ENCODE measurements around the gene HAUS8. TPM values are rescaled to one million over a fixed set of nuclear protein-coding genes. Genes with fewer than 3 reads are reported as not detected.
"Not testable (repeated sequence)": the region's sequence is repeated elsewhere in the genome, so short reads cannot be mapped to it uniquely, and the experiment has no call there.

Gene HAUS8
- total RNA-seq, 1 experiment from 2014 or later = 19.1 TPM

DNA sequence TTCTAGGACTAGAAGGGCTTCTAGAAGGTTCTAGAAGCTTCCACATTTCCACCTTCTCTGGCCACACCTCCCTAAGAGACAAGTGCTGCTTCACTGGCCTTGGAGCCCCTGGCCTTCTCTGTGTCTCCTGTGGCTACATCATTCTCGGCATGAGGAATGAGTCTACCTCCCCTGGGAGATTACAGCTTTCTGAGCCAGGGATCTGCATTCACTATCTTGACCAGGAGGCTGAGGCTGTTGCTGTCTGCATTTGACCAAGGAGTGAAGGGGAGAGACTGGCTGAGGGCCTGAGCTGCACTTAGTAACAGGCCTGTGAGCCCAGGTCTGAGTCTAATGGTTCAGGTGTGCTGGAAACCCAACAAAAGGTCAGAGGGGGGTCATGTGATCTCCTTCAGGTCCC lies 53.9 kb downstream of the HAUS8 start:
- no peaks in the 10 kb centered on the region for H3F3A ChIP-seq (ENCODE audit: low read length, unreplicated experiment)
- ATAC-seq = no peak
- H4K20me1 ChIP-seq (ENCODE audit: low read length) = no peaks in the 10 kb centered on the region
- intact Hi-C loops (cut with micrococcal nuclease) = no loop called here
- H3K4me3 ChIP-seq (ENCODE audit: low read length) = no peak overlapping the region
- peaks cover 21% of the 10 kb centered on the region for H3K4me1 ChIP-seq (ENCODE audit: insufficient read depth, low read length)
- no peaks in the 10 kb centered on the region for H3K79me2 ChIP-seq (ENCODE audit: low read length)
- H3K9ac ChIP-seq (ENCODE audit: low read length) = no peak overlapping the region
- no peak overlapping the region for H3K27ac ChIP-seq (ENCODE audit: low read length)
- POLR2A ChIA-PET (ENCODE audit: unreplicated experiment) = no interaction called here
- no peaks in the 10 kb centered on the region for H3K9me3 ChIP-seq (ENCODE audit: low read length)
- no peak overlapping the region for H2AFZ ChIP-seq (ENCODE audit: low read length)
- no peak overlapping the region for H3K4me2 ChIP-seq (ENCODE audit: low read length)
- BruUV-seq (replicated peaks) = no TSS peak
- DNase-seq = no peak
- peaks cover 9% of the 10 kb centered on the region; the same call in 1 of the 2 replicates for H3K27me3 ChIP-seq (ENCODE audit: low read length)
- CTCF ChIA-PET = no interaction called here
- TF ChIP-seq EZH2phosphoT487 (IDR thresholded peaks at IDR 0.05; ENCODE audit: borderline replicate concordance, low read length) = no peak
- no peak for TF ChIP-seq EZH2 (IDR thresholded peaks at IDR 0.05; ENCODE audit: low read length, unreplicated experiment)
- no peaks in the 10 kb centered on the region for H3K36me3 ChIP-seq (ENCODE audit: low read depth, low read length)
- H3K9me2 ChIP-seq (replicated peaks; ENCODE audit: low read length) = no peaks in the 10 kb centered on the region

DNA sequence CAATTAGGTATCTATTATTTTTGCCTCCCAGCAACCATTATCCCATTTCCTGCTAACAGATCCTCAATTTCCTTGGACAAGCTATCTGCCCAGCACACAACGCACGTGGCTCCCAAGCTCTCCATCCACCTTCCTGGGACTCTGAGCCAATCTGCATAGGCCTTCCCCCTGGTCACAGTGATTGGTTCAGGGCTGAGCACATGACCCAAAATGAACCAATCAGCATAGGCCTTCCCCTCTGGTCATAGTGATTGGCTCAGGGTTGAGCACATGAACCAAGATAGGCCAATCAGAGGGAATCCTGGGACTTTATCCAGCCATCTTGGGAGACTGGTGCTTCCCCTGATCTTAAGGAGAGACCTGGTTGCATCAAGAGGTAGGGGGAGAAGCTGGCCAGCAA lies 54.4 kb downstream of the HAUS8 start:
- H3K4me2 ChIP-seq (ENCODE audit: low read length) = no peak overlapping the region
- H3K9me2 ChIP-seq (replicated peaks; ENCODE audit: low read length) = no peaks in the 10 kb centered on the region
- no peak overlapping the region for H3K9ac ChIP-seq (ENCODE audit: low read length)
- ChIA-PET POLR2A (ENCODE audit: unreplicated experiment) (interaction anchor here (0.6 kb wide), 1 partner anchor 125 kb away, joined by 3 read pairs; no protein-coding TSS in a partner anchor), CTCF (no interaction called here)
- no peak overlapping the region for H3K4me3 ChIP-seq (ENCODE audit: low read length)
- peaks cover 4% of the 10 kb centered on the region; the same call in 1 of the 2 replicates for H3K27me3 ChIP-seq (ENCODE audit: low read length)
- H4K20me1 ChIP-seq (ENCODE audit: low read length) = no peaks in the 10 kb centered on the region
- H3F3A ChIP-seq (ENCODE audit: low read length, unreplicated experiment) = no peaks in the 10 kb centered on the region
- no peaks in the 10 kb centered on the region for H3K9me3 ChIP-seq (ENCODE audit: low read length)
- no peaks in the 10 kb centered on the region for H3K79me2 ChIP-seq (ENCODE audit: low read length)
- TF ChIP-seq EZH2 (IDR thresholded peaks at IDR 0.05; ENCODE audit: low read length, unreplicated experiment) = no peak
- DNase-seq (peak; percentile 30), ATAC-seq (no peak)
- H3K27ac ChIP-seq (ENCODE audit: low read length) = no peak overlapping the region
- intact Hi-C loops (cut with micrococcal nuclease) = no loop called here
- no peaks in the 10 kb centered on the region for H3K36me3 ChIP-seq (ENCODE audit: low read depth, low read length)
- no TSS peak for BruUV-seq (replicated peaks)
- H3K4me1 ChIP-seq (ENCODE audit: insufficient read depth, low read length) = peaks cover 21% of the 10 kb centered on the region
- H2AFZ ChIP-seq (ENCODE audit: low read length) = no peak overlapping the region

DNA sequence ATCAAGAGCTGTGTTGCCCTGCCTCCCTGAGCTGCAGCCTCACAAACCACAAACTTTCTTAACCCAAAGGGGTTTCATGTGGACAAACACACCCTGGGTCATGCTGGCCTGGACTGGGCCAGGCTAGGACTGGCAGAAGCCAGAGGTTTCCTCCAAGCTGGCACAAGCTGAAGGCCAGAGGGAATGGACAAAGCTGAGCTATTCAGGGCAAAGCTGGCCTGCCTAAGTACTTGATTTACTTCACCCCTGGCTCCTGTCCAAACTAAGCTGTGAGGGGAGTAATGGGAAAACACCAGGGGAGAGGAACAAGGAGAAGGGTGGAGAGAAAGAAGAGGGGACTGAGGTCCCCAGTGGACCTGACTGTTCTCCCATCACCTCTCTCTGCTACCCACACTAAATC lies 54.9 kb downstream of the HAUS8 start:
- Histone ChIP-seq H2AFZ (ENCODE audit: low read length) (no peak overlapping the region), H3K4me1 (ENCODE audit: insufficient read depth, low read length) (peaks cover 21% of the 10 kb centered on the region), H3K79me2 (ENCODE audit: low read length) (no peaks in the 10 kb centered on the region), H3K9me2 (replicated peaks; ENCODE audit: low read length) (no peaks in the 10 kb centered on the region), H3F3A (ENCODE audit: low read length, unreplicated experiment) (no peaks in the 10 kb centered on the region), H3K27ac (ENCODE audit: low read length) (no peak overlapping the region), H3K9ac (ENCODE audit: low read length) (no peak overlapping the region), H3K4me3 (ENCODE audit: low read length) (no peak overlapping the region), H4K20me1 (ENCODE audit: low read length) (no peaks in the 10 kb centered on the region), H3K4me2 (ENCODE audit: low read length) (no peak overlapping the region), H3K36me3 (ENCODE audit: low read depth, low read length) (no peaks in the 10 kb centered on the region), H3K9me3 (ENCODE audit: low read length) (no peaks in the 10 kb centered on the region), H3K27me3 (ENCODE audit: low read length) (no peaks in the 10 kb centered on the region)
- POLR2A ChIA-PET (ENCODE audit: unreplicated experiment) = interaction anchor here (0.6 kb wide), 1 partner anchor 125 kb away, joined by 3 read pairs; no protein-coding TSS in a partner anchor
- no peak for DNase-seq
- TF ChIP-seq EZH2phosphoT487 (IDR thresholded peaks at IDR 0.05; ENCODE audit: borderline replicate concordance, low read length) (no peak), CTCF (conservative IDR thresholded peaks at IDR 0.05; ENCODE audit: low read depth, low read length) (no peak), EZH2 (IDR thresholded peaks at IDR 0.05; ENCODE audit: low read length, unreplicated experiment) (no peak)
- CTCF ChIA-PET = no interaction called here
- BruUV-seq (replicated peaks) = no TSS peak
- no peak for ATAC-seq
- intact Hi-C loops (cut with micrococcal nuclease) = no loop called here

DNA sequence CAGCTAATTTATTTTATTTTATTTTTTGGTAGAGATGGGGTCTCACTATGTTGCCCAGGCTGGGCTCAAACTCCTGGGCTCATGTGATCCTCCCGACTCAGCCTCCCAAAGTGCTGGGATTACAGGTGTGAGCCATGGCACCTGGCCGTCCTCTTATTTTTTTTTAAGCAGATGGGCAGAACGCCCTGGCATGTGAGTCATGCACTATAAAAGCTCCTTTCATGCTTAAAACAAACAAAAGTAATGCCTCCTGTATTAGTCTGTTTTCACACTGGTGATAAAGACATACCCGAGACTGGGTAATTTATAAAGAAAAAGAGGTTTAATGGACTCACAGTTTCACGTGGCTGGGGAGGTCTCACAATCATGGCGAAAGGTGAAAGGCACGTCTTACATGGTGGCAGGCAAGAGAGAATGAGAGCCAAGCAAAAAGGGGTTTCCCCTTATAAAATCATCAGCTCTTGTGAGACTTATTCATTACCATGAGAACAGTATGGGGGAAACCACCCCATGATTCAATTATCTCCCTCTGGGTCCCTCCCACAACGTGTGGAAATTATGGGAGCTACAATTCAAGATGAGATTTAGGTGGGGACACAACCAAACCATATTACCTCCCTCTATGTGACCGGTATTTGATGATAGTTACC lies 60.9 kb downstream of the HAUS8 start:
- BruUV-seq (replicated peaks); CTCF ChIA-PET; H3K27me3 ChIP-seq (ENCODE audit: low read length); H3K4me3 ChIP-seq (ENCODE audit: low read length); H3K36me3 ChIP-seq (ENCODE audit: low read depth, low read length); H4K20me1 ChIP-seq (ENCODE audit: low read length); intact Hi-C loops (cut with micrococcal nuclease); H2AFZ ChIP-seq (ENCODE audit: low read length); H3K79me2 ChIP-seq (ENCODE audit: low read length); H3K9me2 ChIP-seq (replicated peaks; ENCODE audit: low read length); H3F3A ChIP-seq (ENCODE audit: low read length, unreplicated experiment); H3K27ac ChIP-seq (ENCODE audit: low read length); H3K4me2 ChIP-seq (ENCODE audit: low read length); H3K9me3 ChIP-seq (ENCODE audit: low read length); H3K9ac ChIP-seq (ENCODE audit: low read length); H3K4me1 ChIP-seq (ENCODE audit: insufficient read depth, low read length): not testable (repeated sequence)
- DNase-seq = peak; percentile 82
- POLR2A ChIA-PET (ENCODE audit: unreplicated experiment) = interaction anchor here (0.6 kb wide), 2 partner anchors 26 to 972 kb away, joined by 5 read pairs; no protein-coding TSS in a partner anchor
- ATAC-seq = peak; percentile 86

Measured in PC-3 (cell line).